Hematopoietic multipotent progenitor cell treated with erythropoietin and hydrocortisone succinate and interleukin-3 and kit ligand, for 15 days (in vitro differentiated cells): ENCODE measurements around the gene DCST1.
A peak's percentile ranks its signal among the peaks of the same experiment; 100 is the strongest.

Source experiments
- DNase-seq: peaks from one replicate; pipeline ENCODE4 v3.0.0-alpha.2; 2015; ENCODE audit warnings: low spot score

The DCST1 gene

GRCh38 chr1:155075535-155075934 lies 41.9 kb downstream of the DCST1 start:
- no peak for DNase-seq

- no peak for DNase-seq
Measured at GRCh38 chr1:155076371-155076770, 42.7 kb downstream of the DCST1 start.

- no peak for DNase-seq
Measured at GRCh38 chr1:155077346-155077745, 43.7 kb downstream of the DCST1 start.

GRCh38 chr1:155077758-155078445 lies 44.3 kb downstream of the DCST1 start:
- DNase-seq = no peak

- DNase-seq = peak; percentile 59
Measured at GRCh38 chr1:155078469-155079209, 45.0 kb downstream of the DCST1 start, which contains the start of gene EFNA3. TSS of gene EFNA3 (plus strand) at chr1:155078837. CDS start at chr1:155078942, 105 bp downstream.

GRCh38 chr1:155079210-155079486 lies 45.5 kb downstream of the DCST1 start:
- DNase-seq = no peak

- no peak for DNase-seq
Measured at GRCh38 chr1:155079487-155080311, 46.1 kb downstream of the DCST1 start.

GRCh38 chr1:155080312-155081228 lies 46.9 kb downstream of the DCST1 start:
- no peak for DNase-seq

- no peak for DNase-seq
Measured at GRCh38 chr1:155081472-155082300, 48.1 kb downstream of the DCST1 start.

- DNase-seq = no peak
Measured at GRCh38 chr1:155082301-155083051, 48.9 kb downstream of the DCST1 start.

- DNase-seq = no peak
Measured at GRCh38 chr1:155083052-155083541, 49.5 kb downstream of the DCST1 start.

- DNase-seq = peak; percentile 75
Measured at GRCh38 chr1:155083865-155084721, 50.5 kb downstream of the DCST1 start.

- peak; percentile 89 for DNase-seq
Measured at GRCh38 chr1:155084722-155085503, 51.3 kb downstream of the DCST1 start.

GRCh38 chr1:155085504-155086127 lies 52.0 kb downstream of the DCST1 start:
- DNase-seq = peak; percentile 87

GRCh38 chr1:155086128-155086741 lies 52.6 kb downstream of the DCST1 start:
- DNase-seq = peak; percentile 72

- DNase-seq = no peak
Measured at GRCh38 chr1:155086856-155087535, 53.4 kb downstream of the DCST1 start.
